Head of caudate nucleus (tissue), 42 donors: ENCODE measurements around the gene TADA1.
"Not testable (repeated sequence)": the region's sequence is repeated elsewhere in the genome, so short reads cannot be mapped to it uniquely, and the experiment has no call there.

ENCODE experiments used
- DNase-seq, 42 donors: peaks; one replicate each; pipeline versions ENCODE4 v3.0.0 to v3.0.0-alpha.2; 2020 to 2021; ENCODE audit warnings: mixed read lengths in 7 of 42
- intact Hi-C: fragments of 100-400 bp; cut with DNase I; formaldehyde crosslinking; loops from one replicate; pipeline ENCODE4 v1.15.0; 2022

Gene TADA1

DNA sequence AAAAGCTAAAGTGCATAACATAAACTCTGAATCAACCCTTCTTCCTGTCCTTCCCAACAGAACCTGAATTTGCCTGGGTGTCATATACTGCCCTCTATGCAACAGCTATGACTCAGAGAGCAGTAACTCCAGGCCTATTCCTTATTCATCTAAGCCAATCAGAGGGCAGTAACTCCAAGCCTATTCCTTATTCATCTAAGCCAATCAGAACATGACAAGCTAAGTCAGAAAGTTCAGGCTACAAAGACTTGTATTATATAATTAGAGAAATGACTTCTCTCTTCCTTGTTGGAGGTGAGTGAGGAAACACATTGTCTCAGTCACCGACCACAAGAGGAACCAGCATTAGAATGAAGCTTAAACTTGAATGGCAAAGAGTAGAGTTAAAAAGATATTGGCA, 26.2 kb upstream of the TADA1 start:
- DNase-seq = no peak
- intact Hi-C loops = no loop called here

DNA sequence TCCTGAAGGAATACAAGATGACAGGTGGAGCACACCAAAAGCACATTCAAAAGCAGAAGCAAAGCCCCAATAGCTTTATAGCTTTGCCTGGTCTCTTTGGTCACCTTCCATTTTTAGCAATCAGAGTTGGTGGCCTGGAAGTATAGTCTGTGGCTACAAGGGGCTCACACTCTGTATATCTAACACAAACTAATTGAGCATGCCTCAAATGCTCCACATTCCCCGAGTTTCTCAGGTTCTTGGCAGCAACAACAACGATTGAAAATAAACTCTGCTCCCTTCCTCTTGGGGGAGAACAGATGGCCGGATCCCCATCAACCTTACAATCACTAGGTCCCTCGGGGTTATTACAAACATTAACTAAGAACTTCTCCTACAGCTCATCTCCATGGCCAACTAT, 24.9 kb upstream of the TADA1 start:
- intact Hi-C loops = no loop called here
- DNase-seq = no peak

DNA sequence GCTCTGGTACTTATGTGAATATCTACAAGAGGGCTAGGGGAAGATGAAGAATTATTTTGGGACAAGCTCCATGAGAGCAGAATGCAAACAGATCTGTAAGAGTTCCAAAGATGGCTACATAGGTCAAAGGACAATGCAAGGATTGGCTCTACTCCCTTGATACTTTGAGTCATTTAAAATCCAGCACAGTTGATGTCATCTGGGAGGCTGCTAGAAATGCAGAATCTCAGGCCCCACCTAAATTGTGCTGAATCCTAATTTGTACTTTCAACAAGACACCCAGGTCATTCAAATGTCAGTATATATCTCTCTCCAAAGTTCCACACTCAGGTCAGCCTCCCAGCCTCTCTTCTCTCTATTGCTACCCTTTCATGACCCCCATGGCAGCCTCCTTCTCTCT, 23.7 kb upstream of the TADA1 start:
- intact Hi-C loops = no loop called here

DNA sequence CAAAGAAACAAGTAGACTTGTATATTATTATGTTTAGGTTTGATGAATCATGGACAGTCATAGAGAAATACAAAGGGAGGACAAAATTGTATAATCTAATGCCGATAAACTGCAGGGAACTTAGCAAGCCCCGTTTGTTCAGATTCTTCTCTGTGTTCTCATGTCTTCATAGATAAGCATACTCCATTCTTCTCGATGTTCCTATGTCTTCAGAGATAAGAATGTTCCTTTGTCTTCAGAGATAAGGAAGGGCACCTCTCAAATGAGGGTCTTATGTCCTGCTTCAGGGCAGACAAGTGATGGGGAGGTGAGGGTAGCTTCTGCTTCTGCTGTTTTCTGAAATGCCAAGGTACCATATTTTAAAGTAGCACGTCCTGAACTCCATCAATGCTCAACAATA, 19.7 kb upstream of the TADA1 start:
- no peak for DNase-seq

More for the DNA sequence above, 23.7 kb upstream of the TADA1 start:
- DNase-seq = no peak

DNA sequence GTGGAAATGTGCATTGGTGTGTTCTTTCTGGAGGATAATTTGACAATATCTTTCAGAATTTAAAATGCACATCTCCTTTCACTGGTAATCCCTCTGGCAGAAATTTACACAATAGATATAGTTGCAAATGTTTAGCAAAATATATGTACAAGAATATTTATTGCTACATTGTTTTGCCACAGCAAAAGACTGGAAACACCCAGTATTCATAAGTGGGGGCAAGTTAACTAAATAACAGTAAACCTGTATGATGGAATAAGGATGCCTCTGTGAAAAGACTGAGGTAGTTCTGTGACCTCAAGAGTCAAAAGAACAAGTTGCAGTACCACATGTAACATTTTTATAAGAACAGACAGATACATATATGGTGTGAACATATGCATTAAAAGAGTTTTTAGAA, 13.7 kb upstream of the TADA1 start:
- no peak for DNase-seq
- intact Hi-C loops = no loop called here

More for the DNA sequence above, 19.7 kb upstream of the TADA1 start:
- intact Hi-C loops = no loop called here

DNA sequence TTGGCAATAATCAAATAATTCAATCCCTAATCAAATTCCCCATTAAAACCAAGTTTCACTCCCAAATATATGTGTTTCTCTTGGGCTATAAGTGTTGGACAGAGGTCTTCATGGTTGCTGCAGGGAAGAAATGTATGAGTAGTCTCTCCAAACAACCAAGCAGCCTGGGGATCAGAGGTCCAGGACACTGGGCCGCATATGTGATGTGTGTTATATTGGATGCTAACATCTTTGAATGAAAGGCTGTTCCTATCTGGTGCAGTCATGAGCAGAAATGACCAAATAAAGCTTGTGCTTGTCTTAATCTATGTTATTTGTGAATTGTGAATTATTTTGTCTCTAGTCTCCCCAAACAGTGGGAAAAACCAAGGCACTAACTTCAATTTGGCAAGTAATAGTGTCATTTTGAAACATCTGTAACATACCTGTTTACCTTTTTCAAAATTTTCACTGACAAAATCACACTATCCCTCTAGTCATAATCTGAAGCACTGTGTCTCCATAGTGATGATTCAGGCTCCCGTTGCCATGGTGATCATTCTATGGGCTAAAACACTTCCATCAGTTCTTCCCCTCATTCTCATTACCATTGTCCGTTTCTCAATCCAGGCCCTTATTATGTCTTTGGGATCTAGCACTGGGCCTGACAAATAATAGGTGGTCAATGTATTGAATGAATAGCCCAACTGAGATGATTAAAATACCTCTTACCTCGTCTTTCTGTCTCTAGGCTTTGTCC, 12.5 kb upstream of the TADA1 start:
- peak in 3 of 42 donors; percentile 7 to 15 (median 14) for DNase-seq
- intact Hi-C loops = no loop called here

DNA sequence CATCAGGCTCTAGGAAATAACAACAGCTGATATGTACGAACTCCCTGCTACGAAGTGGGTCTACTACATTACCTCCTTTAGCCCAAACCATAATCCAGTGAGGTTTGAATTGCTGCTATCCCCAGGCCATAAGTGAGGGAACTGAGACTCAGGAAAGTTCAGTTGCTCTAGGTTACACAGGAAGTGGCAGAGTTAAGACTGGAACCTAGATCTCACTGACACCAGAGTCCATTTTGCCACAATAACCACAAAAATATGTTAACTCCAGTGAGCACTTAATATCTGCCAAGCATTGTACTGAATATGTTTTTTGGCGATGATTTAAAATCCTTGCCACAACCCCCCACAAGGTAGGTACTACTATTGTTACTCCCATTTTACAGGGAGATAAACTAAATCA, 8.9 kb upstream of the TADA1 start:
- intact Hi-C loops = no loop called here
- DNase-seq = no peak

DNA sequence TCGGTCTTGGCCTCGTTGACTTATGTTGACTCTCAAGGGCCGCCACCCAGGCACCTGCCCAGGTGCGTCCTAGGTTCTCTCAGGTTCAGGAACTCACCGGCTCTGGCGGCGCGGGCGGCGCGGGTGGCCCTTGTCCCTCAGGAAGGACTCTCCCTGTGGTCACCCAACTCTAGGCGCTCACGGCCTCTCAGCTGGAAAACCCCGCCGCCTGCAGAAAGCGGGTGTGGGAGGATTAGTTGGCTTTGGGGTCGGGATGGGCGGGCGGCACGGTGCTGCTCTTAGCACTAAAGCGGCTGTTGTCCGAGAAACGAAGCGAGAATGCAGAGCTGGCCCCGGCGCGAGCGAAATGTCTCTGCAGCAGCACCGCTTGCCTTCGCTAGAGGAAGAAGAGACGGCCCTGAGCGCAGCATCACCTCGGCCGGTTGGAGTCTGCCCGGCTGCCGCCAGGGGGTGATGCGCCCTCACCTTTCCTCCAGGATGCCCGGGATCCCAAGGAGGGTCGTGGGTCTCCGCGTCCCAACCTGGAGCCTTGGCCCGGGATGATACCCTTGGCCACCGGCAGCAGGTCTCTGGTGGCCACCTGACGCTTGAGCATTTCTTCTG, 8.1 kb upstream of the TADA1 start:
- peak; percentile 49 to 86 (median 70) for DNase-seq
- intact Hi-C loops = no loop called here

DNA sequence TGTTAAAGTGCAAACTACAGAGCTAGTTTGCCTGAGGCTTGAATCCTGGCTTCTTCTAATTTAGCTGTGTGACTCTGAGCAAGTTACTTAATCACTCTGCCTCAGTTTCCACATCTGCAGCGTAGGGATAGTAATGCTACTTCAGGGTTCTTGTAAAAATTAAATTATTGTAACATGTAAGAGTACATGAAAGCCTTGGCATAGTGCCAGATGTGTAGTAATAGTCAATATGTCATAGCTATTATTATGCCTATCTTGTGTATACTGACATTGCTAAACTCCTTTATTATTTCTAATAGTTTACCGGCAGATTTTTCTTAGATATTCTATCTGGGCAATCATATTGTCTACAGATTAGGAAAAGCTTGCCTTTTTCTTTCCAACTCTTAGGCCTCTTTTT, 6.8 kb upstream of the TADA1 start:
- no peak for DNase-seq
- intact Hi-C loops = no loop called here

DNA sequence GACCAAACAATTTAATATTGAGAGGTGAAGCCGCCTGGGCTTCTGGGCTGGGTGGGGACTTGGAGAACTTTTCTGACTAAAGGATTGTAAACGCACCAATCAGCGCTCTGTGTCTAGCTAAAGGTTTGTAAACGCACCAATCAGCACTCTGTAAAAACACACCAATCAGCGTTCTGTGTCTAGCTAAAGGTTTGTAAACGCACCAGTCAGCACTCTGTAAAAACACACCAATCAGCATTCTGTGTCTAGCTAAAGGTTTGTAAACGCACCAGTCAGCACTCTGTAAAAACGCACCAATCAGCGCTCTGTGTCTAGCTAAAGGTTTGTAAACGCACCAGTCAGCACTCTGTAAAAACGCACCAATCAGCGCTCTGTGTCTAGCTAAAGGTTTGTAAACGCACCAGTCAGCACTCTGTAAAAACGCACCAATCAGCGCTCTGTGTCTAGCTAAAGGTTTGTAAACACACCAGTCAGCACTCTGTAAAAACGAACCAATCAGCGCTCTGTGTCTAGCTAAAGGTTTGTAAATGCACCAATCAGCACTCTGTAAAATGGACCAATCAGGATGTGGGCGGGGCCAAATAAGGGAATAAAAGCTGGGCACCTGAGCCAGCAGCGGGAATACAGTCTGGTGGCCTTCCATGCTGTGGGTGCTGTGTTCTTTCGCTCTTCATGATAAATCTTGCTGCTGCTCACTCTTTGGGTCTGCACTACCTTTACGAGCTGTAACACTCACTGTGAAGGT, 2.3 kb upstream of the TADA1 start:
- DNase-seq, intact Hi-C loops: not testable (repeated sequence)

DNA sequence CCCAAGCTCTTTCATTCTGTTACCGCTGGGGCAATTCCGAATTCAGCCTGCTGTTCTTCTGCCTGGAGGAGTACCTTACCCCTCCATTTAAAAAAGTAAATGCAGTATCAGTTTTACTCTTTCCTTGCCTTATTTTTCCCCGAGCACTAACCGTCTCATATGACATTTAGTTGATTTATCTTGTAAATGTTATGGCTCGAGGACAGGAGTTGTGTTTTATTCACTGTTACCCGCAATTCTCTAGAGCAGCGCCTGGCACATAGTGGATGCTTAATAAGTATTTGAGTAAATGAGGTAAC, 425 bp upstream of the TADA1 start:
- intact Hi-C loops = loop anchor here (1.0 kb wide), 1 partner anchor 37 kb away; the partner anchor contains the start of gene POGK
- no peak for DNase-seq

DNA sequence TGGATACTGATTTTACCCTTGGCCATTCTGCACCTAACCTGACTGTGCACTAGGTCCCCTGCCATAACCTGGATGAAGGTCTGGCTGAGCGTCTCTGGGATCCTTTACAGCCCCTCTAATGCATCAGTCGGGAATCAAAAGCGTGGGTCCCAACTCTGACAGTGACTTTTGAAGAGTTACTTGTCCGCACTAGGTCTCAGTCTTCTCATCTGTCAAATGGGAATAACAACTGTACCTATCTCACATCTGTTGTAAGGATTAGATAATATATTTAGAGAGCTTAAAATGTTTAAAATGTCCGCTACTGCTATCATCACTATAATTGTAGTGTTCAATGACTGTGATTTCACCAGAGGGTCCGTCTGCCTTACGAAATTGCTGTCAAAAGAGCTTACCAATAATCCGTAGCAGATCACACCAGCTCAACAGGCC, 746 bp downstream of the TADA1 start:
- no peak for DNase-seq
- intact Hi-C loops = no loop called here

DNA sequence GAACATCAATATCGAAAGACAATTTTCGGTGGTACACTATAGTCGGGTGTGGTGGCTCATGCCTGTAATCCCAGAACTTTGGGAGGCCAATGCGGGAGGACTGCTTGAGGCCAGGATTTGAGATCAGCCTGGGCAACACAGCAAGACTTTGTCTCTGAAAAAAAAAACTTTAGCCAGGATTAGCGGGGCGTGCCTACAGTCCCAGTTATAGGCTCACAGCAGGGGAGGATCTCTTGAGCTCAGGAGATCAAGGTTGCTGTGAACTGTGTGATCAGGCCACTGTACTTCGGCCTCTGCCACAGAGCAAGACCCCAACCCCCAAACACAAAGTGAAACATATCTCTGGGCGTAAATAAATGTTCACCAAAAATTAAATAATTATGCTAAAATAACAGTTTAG, 1.6 kb downstream of the TADA1 start:
- intact Hi-C loops = no loop called here
- no peak for DNase-seq

DNA sequence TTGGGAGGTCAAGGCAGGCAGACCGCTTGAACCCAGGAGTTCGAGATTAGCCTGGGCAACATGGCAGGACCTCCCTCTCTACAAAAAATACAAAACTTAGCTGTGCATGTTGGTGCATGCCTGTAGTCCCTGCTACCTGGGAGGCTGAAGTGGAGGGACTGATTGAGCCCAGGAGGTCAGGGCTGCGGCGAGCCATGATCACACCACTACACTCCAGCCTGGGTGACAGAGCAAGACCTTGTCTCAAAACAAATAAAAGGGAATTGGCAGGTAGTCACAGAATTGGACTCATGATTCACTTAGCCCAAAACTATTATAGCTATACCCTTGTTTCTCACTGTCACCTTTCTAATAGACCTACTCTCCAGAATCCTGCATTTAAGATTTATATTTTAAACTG, 5.5 kb downstream of the TADA1 start:
- DNase-seq = no peak
- intact Hi-C loops = no loop called here

DNA sequence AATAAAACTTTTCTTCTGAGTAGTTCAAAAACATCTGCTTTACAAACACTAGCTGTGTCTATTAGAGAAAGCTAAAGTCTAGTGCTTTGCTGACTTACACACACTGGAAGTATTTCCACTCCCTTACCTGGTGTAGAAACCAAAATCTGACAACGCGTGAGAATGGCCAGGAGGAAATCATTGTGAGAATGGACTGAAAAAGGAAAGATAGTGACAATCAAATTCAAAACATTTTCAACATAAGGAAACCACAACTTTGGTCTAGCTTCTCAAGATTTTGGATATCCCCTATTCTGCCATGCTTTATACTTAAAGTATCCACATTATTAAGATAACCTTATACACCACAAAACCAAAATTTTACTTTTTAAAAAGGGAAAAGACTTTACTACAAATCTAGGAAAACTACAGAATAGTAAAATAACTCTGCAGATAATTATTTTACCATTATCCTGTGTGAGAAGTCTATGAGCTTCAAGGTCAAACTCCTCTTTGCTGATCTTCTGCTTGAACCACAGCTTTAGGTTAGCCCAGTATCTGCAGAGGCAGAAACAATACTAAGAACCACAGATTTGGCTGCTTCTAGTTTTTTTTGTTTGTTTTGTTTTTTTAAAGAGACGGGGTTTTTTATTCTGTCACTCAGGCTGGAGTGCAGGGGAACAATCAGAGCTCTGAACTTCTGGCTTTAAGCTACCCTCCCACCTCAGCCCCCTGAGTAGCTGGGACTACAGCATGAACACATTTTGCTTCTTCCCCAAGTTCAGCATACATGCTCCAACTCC, 6.6 kb downstream of the TADA1 start:
- DNase-seq = no peak
- intact Hi-C loops = no loop called here

DNA sequence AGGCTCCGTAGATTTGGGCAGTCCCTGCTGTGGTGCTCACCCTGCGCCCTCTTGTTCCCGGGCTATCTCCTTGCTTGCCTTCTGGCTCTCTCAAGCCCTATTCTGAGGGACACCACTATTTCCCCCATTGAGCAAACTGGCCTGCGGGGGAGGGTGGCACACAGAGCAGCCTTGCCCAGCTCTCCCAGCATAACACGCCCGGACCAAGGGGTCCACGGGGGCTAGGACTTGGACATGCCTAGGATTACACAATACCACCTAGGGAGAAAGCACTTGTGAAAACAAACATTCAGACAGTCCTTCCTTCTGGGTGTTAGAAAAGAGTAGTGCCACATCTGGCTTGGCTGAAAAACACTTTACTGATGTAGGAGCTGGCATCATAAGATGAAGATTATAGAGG, 7.4 kb downstream of the TADA1 start:
- no peak for DNase-seq
- intact Hi-C loops = no loop called here

DNA sequence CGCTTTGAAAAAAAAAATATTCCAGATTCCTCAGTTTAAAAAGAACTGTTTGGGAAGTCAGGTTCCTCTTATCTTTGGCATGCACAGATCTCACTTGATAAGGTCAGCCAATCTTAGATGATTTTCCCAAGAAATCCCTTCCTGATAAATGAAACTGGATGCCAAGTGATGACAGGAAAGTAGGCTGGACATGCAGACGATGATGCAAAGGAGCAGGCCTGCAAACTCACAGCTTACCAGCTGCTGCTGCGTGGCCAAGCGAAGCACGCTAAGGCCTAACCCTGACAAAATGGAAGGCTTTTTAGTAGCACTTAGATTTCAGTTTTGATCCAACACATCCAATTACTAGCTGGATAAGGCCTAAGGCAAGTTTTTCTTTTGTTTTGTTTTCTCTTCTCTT, 10.1 kb downstream of the TADA1 start:
- intact Hi-C loops = no loop called here
- no peak for DNase-seq

DNA sequence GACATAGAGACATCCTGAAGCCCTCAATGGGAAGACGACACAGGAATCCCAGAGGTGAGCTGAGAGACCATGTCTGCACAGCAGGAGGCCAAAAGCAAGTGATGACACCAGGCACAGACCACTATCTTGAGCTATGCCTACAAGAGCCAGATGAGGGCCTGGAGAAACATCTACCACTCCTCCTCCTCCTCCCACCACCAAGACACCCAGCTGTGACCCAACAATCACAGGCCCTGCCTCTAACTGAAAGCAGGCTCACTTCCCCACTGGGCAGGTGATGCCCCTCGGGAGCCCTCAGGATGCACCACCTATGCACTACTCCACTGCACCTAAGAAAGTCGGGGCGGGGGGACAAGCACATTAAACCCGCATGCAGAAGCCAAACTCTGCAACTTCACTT, 16.5 kb downstream of the TADA1 start:
- intact Hi-C loops = no loop called here
- no peak for DNase-seq

DNA sequence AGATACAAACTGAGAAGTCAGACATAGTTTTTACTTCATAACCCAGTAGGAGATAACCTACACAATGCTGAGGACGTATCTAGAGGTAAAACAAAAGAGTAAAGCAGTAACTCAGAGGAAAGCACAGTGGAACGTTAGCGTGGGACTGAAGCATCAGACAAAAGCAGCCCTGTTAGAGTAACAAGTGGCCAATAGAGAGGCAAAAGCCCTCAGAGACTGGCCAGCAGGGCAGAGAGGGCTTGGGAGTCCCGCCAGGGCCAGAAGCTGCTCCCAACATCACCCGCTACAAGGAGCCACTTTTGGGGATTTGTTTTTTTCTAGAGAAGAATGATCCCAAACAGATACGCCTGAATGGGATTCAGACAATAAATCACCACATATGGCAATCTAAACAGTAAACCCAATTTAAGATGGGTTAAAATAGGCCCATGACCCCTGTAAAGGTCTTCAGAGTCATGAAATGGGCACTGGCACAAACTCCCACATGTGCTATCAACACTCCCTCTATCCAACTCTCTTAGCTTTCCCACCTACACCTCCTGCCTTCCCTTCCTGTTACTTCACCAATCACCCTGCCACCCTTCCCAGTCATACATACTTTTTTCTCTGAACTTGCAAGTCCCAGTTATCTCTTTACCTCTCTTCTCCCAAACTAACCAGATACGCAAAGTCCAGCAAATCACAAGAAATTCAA, 17.2 kb downstream of the TADA1 start:
- intact Hi-C loops = no loop called here
- DNase-seq = peak; percentile 52 to 89 (median 76)
